ENCODE data around the gene SPOCK1.

The SPOCK1 gene

GRCh38 chr5:137439645-137440044, 59.5 kb downstream of the SPOCK1 start:
- DNase-seq: no peak

GRCh38 chr5:137438932-137439331, 60.2 kb downstream of the SPOCK1 start:
- DNase-seq: no peak

- DNase-seq: no peak
Observed at GRCh38 chr5:137437774-137438173, 61.4 kb downstream of the SPOCK1 start.

DNA sequence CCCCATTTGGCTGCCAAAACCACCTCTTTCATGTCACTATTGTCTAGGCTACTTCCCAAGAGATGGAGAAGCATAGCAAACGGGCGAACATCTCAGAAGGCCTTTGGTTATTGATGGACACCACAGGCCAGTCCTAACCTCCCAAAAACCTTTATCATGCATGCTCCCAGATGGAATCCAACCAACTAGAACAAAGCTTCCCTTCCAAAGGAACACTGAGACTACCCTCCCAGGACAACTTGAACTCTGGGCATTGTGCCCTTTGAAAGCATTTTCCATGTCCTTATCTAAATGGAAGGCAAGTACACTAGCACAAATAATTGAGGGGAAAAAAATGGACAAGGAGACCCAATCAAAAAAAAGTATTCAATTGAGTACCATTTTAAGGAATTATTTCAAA, 65.6 kb downstream of the SPOCK1 start:
- no peak for DNase-seq

DNA sequence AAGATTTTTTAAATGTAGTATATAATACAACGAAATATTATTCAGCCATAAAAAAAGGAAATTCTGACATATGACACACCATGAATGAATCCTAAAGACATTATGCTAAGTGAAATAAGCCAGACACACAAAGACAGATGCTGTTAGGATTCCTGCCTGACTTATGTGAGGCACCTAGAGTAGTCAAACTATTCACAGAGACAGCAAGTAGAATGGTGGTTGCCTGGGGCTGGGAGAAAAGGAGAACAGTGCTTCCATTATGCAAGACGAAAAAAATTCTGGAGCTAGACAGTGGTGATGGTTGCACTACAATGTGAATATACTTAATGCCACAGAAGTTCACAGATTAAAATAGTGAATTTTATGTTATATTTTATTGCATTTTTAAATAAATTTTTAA, 66.8 kb downstream of the SPOCK1 start:
- no peak for DNase-seq

DNA sequence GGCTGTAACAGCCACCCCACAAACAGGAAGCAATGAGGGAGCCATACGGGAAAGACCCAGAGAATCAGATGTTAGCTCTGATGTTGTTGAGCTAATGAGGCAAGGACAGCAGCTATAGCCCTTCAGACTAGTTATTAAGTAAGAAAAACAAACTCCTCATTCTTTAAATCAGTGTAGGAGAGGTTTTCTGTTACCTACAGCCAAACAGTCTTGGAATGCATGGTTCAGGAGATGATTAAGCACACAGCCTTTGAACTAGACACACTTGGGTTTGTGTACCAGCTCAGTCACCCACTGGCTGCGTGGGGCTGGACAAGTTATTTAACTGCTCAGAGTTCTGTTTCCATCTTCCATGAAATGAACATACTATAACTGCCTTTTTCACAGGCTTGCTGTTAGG, 68.1 kb downstream of the SPOCK1 start:
- no peak for DNase-seq

- no peak for DNase-seq
Observed at GRCh38 chr5:137415231-137415681, 83.9 kb downstream of the SPOCK1 start.

GRCh38 chr5:137414112-137414755, 84.9 kb downstream of the SPOCK1 start:
- no peak for DNase-seq

- DNase-seq: no peak
Observed at GRCh38 chr5:137412136-137412535, 87.0 kb downstream of the SPOCK1 start.

GRCh38 chr5:137410234-137411010, 88.7 kb downstream of the SPOCK1 start:
- DNase-seq: no peak

DNA sequence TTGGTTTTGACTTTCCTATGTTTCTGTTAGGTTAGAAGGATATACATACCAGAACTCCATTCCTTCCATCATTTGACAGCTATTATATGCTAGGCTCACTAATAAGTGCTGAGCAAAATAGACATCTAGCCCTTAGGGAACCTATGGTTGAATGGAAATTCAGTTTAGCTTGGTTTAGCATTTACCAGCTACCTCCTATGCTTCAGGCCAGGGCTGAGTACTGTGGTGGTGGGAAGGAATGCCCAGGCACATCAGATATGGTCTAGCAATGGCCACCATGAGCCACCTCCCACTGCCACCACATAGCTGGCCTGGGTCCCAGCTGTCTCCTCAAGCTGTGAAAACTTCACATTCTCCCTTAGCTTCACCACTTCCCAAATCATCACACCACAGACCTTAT, 89.4 kb downstream of the SPOCK1 start:
- no peak for DNase-seq

DNA sequence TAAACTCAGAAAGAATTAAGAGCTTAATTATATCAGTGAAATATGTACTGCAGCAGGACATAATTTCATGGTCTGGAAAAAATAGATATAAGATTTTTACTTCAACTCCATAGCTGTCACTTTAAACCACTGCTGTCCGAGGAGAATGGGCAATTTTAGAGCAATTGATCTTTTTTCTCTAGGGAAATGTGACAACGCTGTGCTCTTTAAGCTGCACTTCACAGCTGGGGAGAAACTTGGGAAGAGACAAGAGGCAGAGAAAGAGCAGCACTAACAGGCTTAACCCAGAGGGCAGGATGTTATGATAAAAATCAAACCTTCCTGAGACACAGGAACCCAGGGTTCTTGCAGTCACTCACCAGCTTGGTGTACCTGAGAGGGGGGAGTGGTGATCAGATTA, 92.0 kb downstream of the SPOCK1 start:
- DNase-seq: no peak

GRCh38 chr5:137405393-137405792, 93.7 kb downstream of the SPOCK1 start:
- no peak for DNase-seq

- no peak for DNase-seq
Observed at GRCh38 chr5:137403869-137404268, 95.3 kb downstream of the SPOCK1 start.

- no peak for DNase-seq
Observed at GRCh38 chr5:137402436-137403187, 96.5 kb downstream of the SPOCK1 start.

- DNase-seq: no peak
Observed at GRCh38 chr5:137401946-137402345, 97.2 kb downstream of the SPOCK1 start.

DNA sequence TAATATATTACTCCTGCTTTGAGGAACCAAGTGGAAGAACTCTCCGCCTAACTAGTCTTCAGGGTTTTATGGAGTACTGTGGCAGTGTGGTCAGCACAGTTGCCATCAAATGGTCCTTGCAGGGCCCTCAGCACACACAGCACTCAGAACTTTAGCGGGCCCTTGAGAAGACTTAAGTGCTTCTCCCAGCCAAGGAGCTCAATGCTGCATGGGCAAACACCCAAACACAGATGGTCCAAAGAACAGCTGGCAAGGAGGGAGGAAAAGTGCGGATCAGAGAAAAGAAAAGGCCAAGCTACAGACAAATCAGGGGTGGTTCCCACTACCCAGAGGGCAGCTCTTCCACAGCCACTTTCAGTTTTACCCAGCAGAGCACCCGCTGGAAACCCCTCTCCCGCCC, 98.6 kb downstream of the SPOCK1 start:
- DNase-seq: no peak

GRCh38 chr5:137399911-137400310, 99.2 kb downstream of the SPOCK1 start:
- DNase-seq: no peak

- no peak for DNase-seq
Observed at GRCh38 chr5:137398751-137399150, 100.4 kb downstream of the SPOCK1 start.

- no peak for DNase-seq
Observed at GRCh38 chr5:137398154-137398553, 101.0 kb downstream of the SPOCK1 start.

GRCh38 chr5:137395011-137395755, 103.9 kb downstream of the SPOCK1 start:
- no peak for DNase-seq

GRCh38 chr5:137394380-137394779, 104.7 kb downstream of the SPOCK1 start:
- DNase-seq: no peak
